Measurements from ENCODE around the gene IFNL1.

GRCh38 chr19:39341129-39341718 is 45.0 kb downstream of the IFNL1 start:
- TF ChIP-seq, protein P1, sequence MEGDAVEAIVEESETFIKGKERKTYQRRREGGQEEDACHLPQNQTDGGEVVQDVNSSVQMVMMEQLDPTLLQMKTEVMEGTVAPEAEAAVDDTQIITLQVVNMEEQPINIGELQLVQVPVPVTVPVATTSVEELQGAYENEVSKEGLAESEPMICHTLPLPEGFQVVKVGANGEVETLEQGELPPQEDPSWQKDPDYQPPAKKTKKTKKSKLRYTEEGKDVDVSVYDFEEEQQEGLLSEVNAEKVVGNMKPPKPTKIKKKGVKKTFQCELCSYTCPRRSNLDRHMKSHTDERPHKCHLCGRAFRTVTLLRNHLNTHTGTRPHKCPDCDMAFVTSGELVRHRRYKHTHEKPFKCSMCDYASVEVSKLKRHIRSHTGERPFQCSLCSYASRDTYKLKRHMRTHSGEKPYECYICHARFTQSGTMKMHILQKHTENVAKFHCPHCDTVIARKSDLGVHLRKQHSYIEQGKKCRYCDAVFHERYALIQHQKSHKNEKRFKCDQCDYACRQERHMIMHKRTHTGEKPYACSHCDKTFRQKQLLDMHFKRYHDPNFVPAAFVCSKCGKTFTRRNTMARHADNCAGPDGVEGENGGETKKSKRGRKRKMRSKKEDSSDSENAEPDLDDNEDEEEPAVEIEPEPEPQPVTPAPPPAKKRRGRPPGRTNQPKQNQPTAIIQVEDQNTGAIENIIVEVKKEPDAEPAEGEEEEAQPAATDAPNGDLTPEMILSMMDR (IDR thresholded peaks at IDR 0.05) = no peak
- no peak for TF ChIP-seq POLR2A (IDR thresholded peaks at IDR 0.05)

All from uterus (tissue), 2 donors.